Thoracic aorta (tissue), 2 donors: ENCODE results near the gene CCL23. TPM values are rescaled to one million over a fixed set of nuclear protein-coding genes. Genes with fewer than 3 reads are reported as not detected.

Experiments used
- ATAC-seq: fragments of 150-250 bp; one replicate; pipeline ENCODE4 v1.8.0; 2017; ENCODE audit warnings: low read depth; ENCODE audit not compliant: insufficient number of reproducible peaks, low FRiP score
- DNase-seq: peaks from one replicate; pipeline ENCODE4 v3.0.0-alpha.2; 2020; ENCODE audit warnings: low spot score
- H3K27ac ChIP-seq, 2 donors: fragments of 200-600 bp; sonication (generic); 1 replicate in 1 of 2; 2 replicates in 1 of 2; pipeline ENCODE4 v1.5.1; 2016; ENCODE audit warnings: mild to moderate bottlenecking in 2 of 2, moderate library complexity in 2 of 2
- H3K27me3 ChIP-seq: fragments of 200-600 bp; sonication (generic); replicated peaks from 2 replicates; pipeline ENCODE4 v1.6.0; 2016; ENCODE audit warnings: mild to moderate bottlenecking; ENCODE audit not compliant: insufficient read depth
- H3K36me3 ChIP-seq: fragments of 200-600 bp; sonication (generic); one replicate; pipeline ENCODE4 v1.5.1; 2016
- H3K4me1 ChIP-seq, 2 donors: fragments of 200-600 bp; sonication (generic); 1 replicate in 1 of 2; 2 replicates in 1 of 2; pipeline versions ENCODE4 v1.5.1 to v1.6.0; 2016; ENCODE audit warnings: low read depth in 2 of 2, mild to moderate bottlenecking in 1 of 2; ENCODE audit not compliant: control insufficient read depth in 1 of 2
- H3K4me3 ChIP-seq: fragments of 200-600 bp; sonication (generic); 2 replicates; pipeline ENCODE4 v1.5.1; 2016; ENCODE audit warnings: mild to moderate bottlenecking
- H3K9me3 ChIP-seq: fragments of 200-600 bp; sonication (generic); 2 replicates; pipeline ENCODE4 v1.5.1; 2016
- CTCF ChIP-seq: fragments of 200-600 bp; sonication (generic); IDR thresholded peaks from one replicate; pipeline ENCODE4 v1.5.1; 2019; ENCODE audit warnings: antibody characterized with exemption
- total RNA-seq, 2 donors: library from RNA; depleted of rRNA; stranded (reverse); fragments of >200 nt; gene quantifications; one replicate each; pipeline versions ENCODE4 v1.1.0 to v1.2.3, GENCODE V29; 2016

The CCL23 gene
- total RNA-seq = not detected

DNA sequence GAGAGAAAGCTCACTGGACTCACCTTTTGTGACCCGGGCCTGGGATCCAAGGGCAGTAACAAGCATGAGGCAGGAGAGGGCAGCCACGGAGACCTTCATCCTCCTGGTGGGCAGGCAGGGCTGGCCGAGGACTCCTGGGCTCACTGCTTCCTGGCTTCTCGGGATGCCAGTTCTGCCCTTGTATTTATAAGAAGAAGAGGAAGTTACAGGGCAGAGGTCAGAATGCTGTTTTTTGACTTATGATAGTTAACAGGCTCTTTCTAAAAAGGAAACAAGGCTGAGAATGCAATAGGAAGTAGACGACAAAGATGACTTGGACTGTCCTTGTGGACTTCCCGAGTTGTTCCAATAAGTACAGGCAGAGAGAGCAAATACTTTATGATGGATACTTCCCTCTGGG, at the start of gene CCL23:
Gene CCL23 (minus strand): TSS at position 174 of the 400 bp plus-strand sequence. CDS start 75 bp downstream, at position 99.
- ATAC-seq (no peak), DNase-seq (no peak)
- Histone ChIP-seq H3K27ac (no peak within 1 kb of the TSS), H3K4me1 (no peaks in the 10 kb centered on the region), H3K27me3 (no peaks in the 10 kb centered on the region), H3K36me3 (no peaks in the 10 kb centered on the region), H3K9me3 (no peaks in the 10 kb centered on the region), H3K4me3 (no peak within 1 kb of the TSS)
- TF ChIP-seq CTCF = no peak

DNA sequence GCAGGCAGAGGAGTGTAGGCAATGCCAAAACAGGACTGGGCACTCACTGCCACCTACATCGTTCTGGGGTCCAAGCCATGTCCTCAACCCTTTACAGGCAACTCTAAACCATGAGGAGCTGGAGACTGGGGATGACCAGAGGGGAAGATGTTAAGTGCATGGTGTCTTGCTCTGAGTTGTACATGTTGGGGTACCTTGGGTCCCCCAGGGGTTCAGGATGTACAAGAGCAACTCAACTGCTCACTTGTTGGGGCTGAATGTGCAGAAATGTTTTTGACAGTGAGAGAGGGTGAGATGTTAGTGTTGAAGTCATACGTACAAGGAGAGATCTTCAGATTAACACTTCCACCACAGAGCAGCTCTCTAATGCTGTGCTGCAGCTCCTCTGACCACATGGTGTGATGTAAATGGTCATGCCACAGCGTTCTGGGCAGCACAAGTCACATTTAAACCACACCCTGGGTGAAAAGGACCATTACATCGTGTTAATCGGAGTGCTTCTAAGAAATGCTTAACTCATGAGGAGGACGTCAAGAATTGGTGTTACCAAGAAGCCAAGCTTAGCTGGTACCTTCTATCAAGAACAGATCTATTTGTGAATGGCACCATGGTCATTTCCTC, 48.7 kb upstream of the CCL23 start:
- ATAC-seq = no peak
- H3K4me1 ChIP-seq = no peaks in the 10 kb centered on the region
- no peak for TF ChIP-seq CTCF

GRCh38 chr17:36063786-36064541, 46.2 kb upstream of the CCL23 start, which contains the start of gene CCL18:
Gene CCL18, plus strand, starts transcription at chr17:36064272. Its CDS starts 71 bp downstream, at chr17:36064343.
- TF ChIP-seq CTCF = no peak
- no peak for ATAC-seq
- no peak for DNase-seq
- H3K27me3 ChIP-seq = no peaks in the 10 kb centered on the region
- H3K9me3 ChIP-seq = no peaks in the 10 kb centered on the region
- H3K4me3 ChIP-seq = no peak within 1 kb of the TSS
- H3K27ac ChIP-seq = no peak within 1 kb of the TSS
- no peaks in the 10 kb centered on the region for H3K36me3 ChIP-seq
- H3K4me1 ChIP-seq = no peaks in the 10 kb centered on the region

More for the DNA sequence above, 48.7 kb upstream of the CCL23 start:
- H3K27me3 ChIP-seq = no peaks in the 10 kb centered on the region
- H3K9me3 ChIP-seq = no peaks in the 10 kb centered on the region
- H3K36me3 ChIP-seq = no peaks in the 10 kb centered on the region
- H3K27ac ChIP-seq = no peak overlapping the region
- no peak overlapping the region for H3K4me3 ChIP-seq
- no peak for DNase-seq

GRCh38 chr17:36060816-36061215, 43.0 kb upstream of the CCL23 start:
- no peaks in the 10 kb centered on the region for H3K9me3 ChIP-seq
- no peaks in the 10 kb centered on the region for H3K4me1 ChIP-seq
- ATAC-seq (no peak), DNase-seq (no peak)
- H3K4me3 ChIP-seq = no peak overlapping the region
- no peaks in the 10 kb centered on the region for H3K27me3 ChIP-seq
- H3K27ac ChIP-seq = no peak overlapping the region
- H3K36me3 ChIP-seq = no peaks in the 10 kb centered on the region
- no peak for TF ChIP-seq CTCF

DNA sequence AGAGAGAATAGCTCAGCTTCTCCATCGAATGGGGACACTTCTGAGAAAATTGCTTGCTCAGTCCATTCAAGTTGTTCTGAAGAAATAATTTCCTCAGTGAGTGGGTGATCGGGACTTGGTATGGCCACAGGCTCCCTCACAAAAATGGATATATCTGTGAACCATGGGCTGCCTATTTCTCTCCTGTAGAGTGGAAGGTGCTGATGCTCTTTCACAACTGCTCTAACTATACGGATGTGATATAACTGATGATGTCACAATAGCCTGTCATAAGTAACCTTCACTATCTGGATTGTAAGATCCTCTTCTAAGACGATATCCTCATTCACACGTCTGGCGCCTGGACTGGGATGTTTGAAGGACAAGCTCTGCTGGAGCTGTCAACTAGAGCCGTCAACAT, 41.6 kb upstream of the CCL23 start:
- DNase-seq (no peak), ATAC-seq (no peak)
- Histone ChIP-seq H3K9me3 (no peaks in the 10 kb centered on the region), H3K27me3 (no peaks in the 10 kb centered on the region), H3K36me3 (no peaks in the 10 kb centered on the region), H3K4me1 (no peaks in the 10 kb centered on the region), H3K4me3 (no peak overlapping the region), H3K27ac (no peak overlapping the region)
- TF ChIP-seq CTCF = no peak
